Type B pancreatic cell (in vitro differentiated cells): ENCODE data around the gene KLHL42. TPM values are rescaled to one million over a fixed set of nuclear protein-coding genes. Genes with fewer than 3 reads are reported as not detected.

Source experiments
- DNase-seq: peaks from one replicate; pipeline ENCODE4 v3.0.0; 2021; ENCODE audit warnings: mixed read lengths; ENCODE audit not compliant: unreplicated experiment; ENCODE audit errors: extremely low spot score
- H3K27ac Mint-ChIP-seq: 2 replicates; pipeline ENCODE4 v1.8.0; 2021; ENCODE audit warnings: mild to moderate bottlenecking, mixed read lengths
- H3K27me3 Mint-ChIP-seq: 2 replicates; pipeline ENCODE4 v1.8.0; 2021; ENCODE audit warnings: mixed read lengths
- H3K36me3 Mint-ChIP-seq: 2 replicates; pipeline ENCODE4 v1.8.0; 2021; ENCODE audit warnings: mixed read lengths
- H3K4me1 Mint-ChIP-seq: one replicate; pipeline ENCODE4 v1.8.0; 2021; ENCODE audit warnings: mixed read lengths; ENCODE audit not compliant: unreplicated experiment
- H3K4me3 Mint-ChIP-seq: 2 replicates; pipeline ENCODE4 v1.8.0; 2021; ENCODE audit warnings: mild to moderate bottlenecking, mixed read lengths
- H3K9me3 Mint-ChIP-seq: 2 replicates; pipeline ENCODE4 v1.8.0; 2021; ENCODE audit warnings: mixed read lengths
- total RNA-seq: library from RNA; stranded (reverse); gene quantifications from 2 replicates; pipeline ENCODE4 v1.2.1, GENCODE V29; 2021; ENCODE audit warnings: low replicate concordance
- TF ChIP-seq, protein P1 (sequence below): fragments of 200-600 bp; sonication (generic); conservative IDR thresholded peaks from 2 replicates; pipeline ENCODE4 v1.5.0; 2021; ENCODE audit warnings: antibody characterized with exemption, mild to moderate bottlenecking

The KLHL42 gene
- total RNA-seq, 1 donor from 2014 or later = 30.6 TPM

DNA sequence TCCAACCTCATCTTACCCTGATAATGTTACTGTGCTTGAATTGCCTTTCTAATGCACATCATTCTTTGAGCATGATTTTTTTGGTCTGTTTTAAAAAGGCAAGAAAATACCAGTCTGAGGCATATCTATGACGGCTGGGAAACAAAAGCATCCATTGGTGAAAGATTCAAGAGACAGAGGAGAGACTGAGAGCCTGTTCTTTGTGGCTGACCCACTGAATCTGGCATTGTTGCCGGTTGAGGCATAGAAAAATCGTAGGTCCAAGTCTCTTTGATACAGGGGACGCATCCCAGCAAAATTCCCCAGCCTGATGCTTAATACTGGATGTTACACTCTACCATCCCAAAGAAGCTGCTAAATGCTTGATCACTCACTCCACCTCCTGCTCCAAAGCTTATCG, 2.9 kb upstream of the KLHL42 start:
- Mint-ChIP-seq H3K9me3 (no peaks in the 10 kb centered on the region), H3K4me3 (peak overlapping the region; percentile 38), H3K27me3 (no peaks in the 10 kb centered on the region), H3K36me3 (peaks cover 15% of the 10 kb centered on the region), H3K4me1 (peaks cover 16% of the 10 kb centered on the region), H3K27ac (peak overlapping the region; percentile 16)
- DNase-seq = no peak
- TF ChIP-seq, protein P1, sequence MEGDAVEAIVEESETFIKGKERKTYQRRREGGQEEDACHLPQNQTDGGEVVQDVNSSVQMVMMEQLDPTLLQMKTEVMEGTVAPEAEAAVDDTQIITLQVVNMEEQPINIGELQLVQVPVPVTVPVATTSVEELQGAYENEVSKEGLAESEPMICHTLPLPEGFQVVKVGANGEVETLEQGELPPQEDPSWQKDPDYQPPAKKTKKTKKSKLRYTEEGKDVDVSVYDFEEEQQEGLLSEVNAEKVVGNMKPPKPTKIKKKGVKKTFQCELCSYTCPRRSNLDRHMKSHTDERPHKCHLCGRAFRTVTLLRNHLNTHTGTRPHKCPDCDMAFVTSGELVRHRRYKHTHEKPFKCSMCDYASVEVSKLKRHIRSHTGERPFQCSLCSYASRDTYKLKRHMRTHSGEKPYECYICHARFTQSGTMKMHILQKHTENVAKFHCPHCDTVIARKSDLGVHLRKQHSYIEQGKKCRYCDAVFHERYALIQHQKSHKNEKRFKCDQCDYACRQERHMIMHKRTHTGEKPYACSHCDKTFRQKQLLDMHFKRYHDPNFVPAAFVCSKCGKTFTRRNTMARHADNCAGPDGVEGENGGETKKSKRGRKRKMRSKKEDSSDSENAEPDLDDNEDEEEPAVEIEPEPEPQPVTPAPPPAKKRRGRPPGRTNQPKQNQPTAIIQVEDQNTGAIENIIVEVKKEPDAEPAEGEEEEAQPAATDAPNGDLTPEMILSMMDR = no peak

DNA sequence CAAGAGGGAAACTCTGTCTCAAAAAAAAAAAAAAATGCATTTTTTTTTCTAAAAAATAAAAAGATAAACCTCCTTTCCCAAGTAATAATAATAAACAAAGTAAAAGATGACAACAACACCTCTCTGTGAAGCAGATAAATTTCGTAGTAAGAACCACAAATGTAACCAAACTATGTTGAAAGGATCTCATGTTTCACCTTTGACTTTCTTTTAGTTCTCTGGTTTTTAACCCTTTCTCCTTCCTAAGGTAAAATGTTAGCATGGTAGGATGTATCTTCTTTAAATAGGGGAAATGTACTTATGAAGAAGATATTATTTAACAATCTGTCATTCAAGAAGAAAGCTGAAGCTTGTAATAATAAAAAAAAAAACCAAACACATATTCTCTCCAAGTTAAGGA, 1.8 kb upstream of the KLHL42 start:
- H3K9me3 Mint-ChIP-seq = no peaks in the 10 kb centered on the region
- TF ChIP-seq, protein P1 = no peak
- DNase-seq = no peak
- peak overlapping the region; percentile 59 for H3K4me3 Mint-ChIP-seq
- H3K27ac Mint-ChIP-seq = no peak overlapping the region
- peaks cover 23% of the 10 kb centered on the region for H3K36me3 Mint-ChIP-seq
- H3K4me1 Mint-ChIP-seq = peaks cover 21% of the 10 kb centered on the region
- no peaks in the 10 kb centered on the region for H3K27me3 Mint-ChIP-seq

DNA sequence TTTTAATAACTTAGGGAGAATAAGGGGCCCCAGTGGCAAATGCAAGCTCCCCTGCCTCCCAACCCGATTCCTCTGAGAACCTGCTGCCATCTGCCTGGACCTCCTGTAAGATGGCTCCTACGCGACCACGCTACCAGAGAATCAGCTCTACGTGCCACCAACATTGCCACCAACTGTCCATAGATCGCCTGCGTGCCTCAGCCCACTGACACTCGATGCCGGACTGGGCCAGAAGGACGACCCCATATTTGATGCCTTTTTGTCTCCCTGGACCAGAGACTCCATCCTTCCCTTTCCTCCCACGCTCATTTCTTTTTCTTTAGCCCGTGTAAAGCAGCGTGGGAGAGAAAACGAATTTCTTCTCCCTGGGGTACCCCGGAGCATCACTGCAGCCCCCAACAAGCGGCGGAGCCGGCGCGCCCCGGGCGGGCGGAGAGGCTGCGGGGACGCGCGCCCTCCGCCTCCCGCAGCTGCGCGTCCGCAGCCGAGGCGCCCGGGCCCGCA, 565 bp upstream of the KLHL42 start:
- TF ChIP-seq, protein P1 = no peak
- no peaks in the 10 kb centered on the region for H3K27me3 Mint-ChIP-seq
- DNase-seq = no peak
- peaks cover 30% of the 10 kb centered on the region for H3K36me3 Mint-ChIP-seq
- H3K9me3 Mint-ChIP-seq = no peaks in the 10 kb centered on the region
- H3K4me1 Mint-ChIP-seq = peaks cover 21% of the 10 kb centered on the region
- peak overlapping the region; percentile 92 for H3K4me3 Mint-ChIP-seq
- peak overlapping the region; percentile 90 for H3K27ac Mint-ChIP-seq

DNA sequence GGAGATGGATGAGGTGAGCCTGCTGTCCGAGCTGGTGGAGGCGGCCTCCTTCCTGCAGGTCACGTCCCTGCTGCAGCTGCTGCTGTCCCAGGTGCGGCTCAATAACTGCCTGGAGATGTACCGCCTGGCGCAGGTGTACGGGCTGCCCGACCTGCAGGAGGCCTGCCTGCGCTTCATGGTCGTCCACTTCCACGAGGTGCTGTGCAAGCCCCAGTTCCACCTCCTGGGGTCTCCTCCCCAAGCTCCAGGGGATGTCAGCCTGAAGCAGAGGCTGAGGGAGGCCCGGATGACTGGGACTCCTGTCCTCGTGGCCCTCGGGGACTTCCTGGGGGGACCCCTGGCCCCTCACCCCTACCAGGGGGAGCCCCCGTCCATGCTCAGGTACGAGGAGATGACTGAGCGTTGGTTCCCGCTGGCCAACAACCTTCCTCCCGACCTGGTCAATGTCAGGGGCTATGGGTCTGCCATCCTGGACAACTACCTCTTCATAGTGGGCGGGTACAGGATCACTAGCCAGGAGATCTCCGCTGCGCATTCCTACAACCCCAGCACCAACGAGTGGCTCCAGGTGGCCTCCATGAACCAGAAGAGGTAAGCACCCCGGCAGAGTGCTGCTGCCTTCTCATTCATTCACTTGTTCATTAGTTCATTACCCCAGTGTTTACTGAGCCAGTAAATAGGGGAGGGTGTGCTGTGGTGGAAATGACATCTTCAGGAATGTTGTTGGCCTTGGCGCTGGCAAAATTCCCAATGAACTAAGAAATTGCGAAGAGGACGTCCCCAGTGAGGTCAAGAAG, 777 bp downstream of the KLHL42 start:
- Mint-ChIP-seq H3K27ac (peak overlapping the region; percentile 84), H3K27me3 (no peaks in the 10 kb centered on the region), H3K4me1 (peaks cover 21% of the 10 kb centered on the region), H3K36me3 (peaks cover 40% of the 10 kb centered on the region), H3K4me3 (peak overlapping the region; percentile 88), H3K9me3 (no peaks in the 10 kb centered on the region)
- no peak for DNase-seq
- TF ChIP-seq, protein P1 = no peak

DNA sequence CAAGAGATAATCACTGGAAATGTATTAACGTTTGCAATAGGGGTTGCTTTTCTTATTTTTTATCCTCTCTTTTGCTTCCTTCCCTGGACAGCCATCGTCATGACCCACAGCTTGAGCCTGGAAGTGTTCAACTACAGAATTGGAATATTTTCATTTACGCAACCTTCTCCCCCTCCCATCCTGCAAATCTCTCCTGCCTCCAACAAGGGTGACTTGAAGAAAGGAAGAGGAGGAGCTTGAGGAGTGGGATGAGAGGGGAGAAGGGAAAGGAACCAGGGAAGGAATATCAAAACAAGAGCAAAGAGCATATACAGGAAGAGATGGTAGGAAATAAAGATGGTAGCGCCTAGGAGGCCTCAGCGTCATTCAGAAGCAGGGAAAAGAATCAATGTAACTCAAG, 1.6 kb downstream of the KLHL42 start:
- Mint-ChIP-seq H3K27ac (peak overlapping the region; percentile 84), H3K36me3 (peaks cover 46% of the 10 kb centered on the region), H3K4me1 (peaks cover 21% of the 10 kb centered on the region), H3K9me3 (no peaks in the 10 kb centered on the region), H3K4me3 (peak overlapping the region; percentile 88), H3K27me3 (no peaks in the 10 kb centered on the region)
- no peak for DNase-seq
- TF ChIP-seq, protein P1 = no peak
